Measurements from ENCODE around the gene FHAD1.

The FHAD1 gene

DNA sequence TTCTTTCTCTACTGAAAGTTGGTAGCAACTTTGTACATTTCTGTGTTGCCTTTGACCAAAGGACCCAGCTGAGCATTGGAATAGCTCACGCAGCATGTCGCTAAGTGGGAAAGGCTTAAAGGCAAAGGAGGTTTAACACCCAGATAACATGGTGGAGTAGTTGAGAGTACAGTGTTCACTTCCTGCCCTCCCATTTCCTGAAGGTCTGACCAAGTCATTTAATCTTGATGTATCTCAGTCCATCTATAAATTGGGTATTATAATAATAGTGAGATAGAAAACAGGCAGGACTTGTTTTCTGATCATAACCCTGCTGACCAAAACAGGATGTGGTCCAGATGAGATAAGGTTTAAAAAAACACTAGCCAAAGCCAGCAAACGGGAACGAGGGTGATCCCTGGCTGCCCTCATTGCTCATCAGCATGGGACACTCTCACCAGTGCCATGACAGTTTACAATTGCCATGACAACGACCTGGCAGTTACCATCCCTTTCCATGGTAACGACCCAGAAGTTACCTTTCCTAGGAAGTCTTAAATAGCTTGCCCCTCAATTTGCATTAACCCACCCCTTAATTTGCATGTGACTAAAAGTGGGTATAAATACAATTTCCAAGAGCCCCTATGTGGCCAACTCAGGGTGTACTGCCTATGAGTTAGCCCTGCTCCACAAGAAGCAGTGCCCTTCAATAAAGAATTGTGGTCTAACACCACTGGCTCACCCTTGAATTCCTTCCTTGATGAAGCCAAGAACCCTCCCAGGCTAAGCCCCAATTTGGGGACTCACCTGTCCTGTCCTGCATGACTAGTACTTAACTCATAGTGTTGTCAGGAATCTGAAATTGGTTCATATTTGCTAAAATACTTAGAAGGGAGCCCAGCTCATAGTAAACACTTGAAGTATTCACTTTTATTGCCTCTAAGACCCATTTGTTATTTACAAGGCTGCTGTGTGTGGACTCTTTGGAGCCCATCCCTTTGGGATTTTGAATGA lies 28.4 kb upstream of the FHAD1 start:
- TF ChIP-seq, protein P1, sequence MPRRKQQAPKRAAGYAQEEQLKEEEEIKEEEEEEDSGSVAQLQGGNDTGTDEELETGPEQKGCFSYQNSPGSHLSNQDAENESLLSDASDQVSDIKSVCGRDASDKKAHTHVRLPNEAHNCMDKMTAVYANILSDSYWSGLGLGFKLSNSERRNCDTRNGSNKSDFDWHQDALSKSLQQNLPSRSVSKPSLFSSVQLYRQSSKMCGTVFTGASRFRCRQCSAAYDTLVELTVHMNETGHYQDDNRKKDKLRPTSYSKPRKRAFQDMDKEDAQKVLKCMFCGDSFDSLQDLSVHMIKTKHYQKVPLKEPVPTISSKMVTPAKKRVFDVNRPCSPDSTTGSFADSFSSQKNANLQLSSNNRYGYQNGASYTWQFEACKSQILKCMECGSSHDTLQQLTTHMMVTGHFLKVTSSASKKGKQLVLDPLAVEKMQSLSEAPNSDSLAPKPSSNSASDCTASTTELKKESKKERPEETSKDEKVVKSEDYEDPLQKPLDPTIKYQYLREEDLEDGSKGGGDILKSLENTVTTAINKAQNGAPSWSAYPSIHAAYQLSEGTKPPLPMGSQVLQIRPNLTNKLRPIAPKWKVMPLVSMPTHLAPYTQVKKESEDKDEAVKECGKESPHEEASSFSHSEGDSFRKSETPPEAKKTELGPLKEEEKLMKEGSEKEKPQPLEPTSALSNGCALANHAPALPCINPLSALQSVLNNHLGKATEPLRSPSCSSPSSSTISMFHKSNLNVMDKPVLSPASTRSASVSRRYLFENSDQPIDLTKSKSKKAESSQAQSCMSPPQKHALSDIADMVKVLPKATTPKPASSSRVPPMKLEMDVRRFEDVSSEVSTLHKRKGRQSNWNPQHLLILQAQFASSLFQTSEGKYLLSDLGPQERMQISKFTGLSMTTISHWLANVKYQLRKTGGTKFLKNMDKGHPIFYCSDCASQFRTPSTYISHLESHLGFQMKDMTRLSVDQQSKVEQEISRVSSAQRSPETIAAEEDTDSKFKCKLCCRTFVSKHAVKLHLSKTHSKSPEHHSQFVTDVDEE (CRISPR knock-in tag; IDR thresholded peaks at IDR 0.05) = no peak
- TF ChIP-seq TCF4 (CRISPR knock-in tag; IDR thresholded peaks at IDR 0.05; ENCODE audit: borderline replicate concordance) = peak; percentile 17; the same call in 1 of the 2 replicates
- ATAC-seq = no peak; the same call in 1 of the 3 replicates

DNA sequence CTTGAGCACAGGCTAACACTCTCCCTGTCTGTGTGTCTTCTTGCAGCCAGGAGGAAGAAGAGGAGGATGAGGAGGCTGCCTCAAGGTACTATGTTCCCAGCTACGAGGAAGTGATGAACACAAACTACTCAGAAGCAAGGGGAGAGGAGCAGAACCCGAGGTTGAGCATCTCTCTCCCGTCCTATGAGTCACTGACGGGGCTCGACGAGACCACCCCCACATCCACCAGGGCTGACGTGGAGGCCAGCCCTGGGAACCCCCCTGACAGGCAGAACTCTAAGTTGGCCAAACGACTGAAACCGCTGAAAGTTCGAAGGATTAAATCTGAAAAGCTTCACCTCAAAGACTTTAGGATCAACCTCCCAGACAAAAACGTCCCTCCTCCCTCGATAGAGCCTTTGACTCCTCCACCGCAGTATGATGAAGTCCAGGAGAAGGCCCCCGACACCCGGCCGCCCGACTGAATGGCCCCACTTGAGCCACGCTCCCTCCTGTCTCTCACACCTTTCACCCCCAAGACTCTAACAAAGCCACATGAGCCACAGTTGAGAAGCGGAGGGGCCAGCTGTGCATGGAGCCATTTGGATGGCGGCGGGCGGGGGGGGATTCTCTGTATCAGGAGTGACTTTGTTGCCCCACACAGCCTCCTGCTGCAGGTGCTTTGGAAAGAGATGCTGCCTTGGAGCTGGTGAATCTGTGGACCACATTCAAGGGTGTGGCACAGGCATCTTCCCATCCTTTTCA lies 27.6 kb upstream of the FHAD1 start:
- no peak for ATAC-seq
- TF ChIP-seq TCF4 (CRISPR knock-in tag; IDR thresholded peaks at IDR 0.05; ENCODE audit: borderline replicate concordance) = no peak
- TF ChIP-seq, protein P2, sequence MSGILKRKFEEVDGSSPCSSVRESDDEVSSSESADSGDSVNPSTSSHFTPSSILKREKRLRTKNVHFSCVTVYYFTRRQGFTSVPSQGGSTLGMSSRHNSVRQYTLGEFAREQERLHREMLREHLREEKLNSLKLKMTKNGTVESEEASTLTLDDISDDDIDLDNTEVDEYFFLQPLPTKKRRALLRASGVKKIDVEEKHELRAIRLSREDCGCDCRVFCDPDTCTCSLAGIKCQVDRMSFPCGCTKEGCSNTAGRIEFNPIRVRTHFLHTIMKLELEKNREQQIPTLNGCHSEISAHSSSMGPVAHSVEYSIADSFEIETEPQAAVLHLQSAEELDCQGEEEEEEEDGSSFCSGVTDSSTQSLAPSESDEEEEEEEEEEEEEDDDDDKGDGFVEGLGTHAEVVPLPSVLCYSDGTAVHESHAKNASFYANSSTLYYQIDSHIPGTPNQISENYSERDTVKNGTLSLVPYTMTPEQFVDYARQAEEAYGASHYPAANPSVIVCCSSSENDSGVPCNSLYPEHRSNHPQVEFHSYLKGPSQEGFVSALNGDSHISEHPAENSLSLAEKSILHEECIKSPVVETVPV (CRISPR knock-in tag; IDR thresholded peaks at IDR 0.05) = no peak
- no peak for TF ChIP-seq ARNTL (CRISPR knock-in tag; IDR thresholded peaks at IDR 0.05; ENCODE audit: borderline replicate concordance, low read depth)
- no peak for TF ChIP-seq ESRRG (CRISPR knock-in tag; IDR thresholded peaks at IDR 0.05)
- TF ChIP-seq PPARA (CRISPR knock-in tag; IDR thresholded peaks at IDR 0.05; ENCODE audit: borderline replicate concordance) = no peak
- TF ChIP-seq CSDC2 (CRISPR knock-in tag; IDR thresholded peaks at IDR 0.05) = no peak
- no peak for TF ChIP-seq ZNF70 (CRISPR knock-in tag; IDR thresholded peaks at IDR 0.05)
- TF ChIP-seq PATZ1 (CRISPR knock-in tag; IDR thresholded peaks at IDR 0.05; ENCODE audit: borderline replicate concordance) = no peak
- TF ChIP-seq ZC3H10 (CRISPR knock-in tag; IDR thresholded peaks at IDR 0.05) = no peak
- no peak for TF ChIP-seq ZNF8 (CRISPR knock-in tag; IDR thresholded peaks at IDR 0.05)
- TF ChIP-seq ZFP30 (CRISPR knock-in tag; IDR thresholded peaks at IDR 0.05) = no peak
- TF ChIP-seq, protein P3, sequence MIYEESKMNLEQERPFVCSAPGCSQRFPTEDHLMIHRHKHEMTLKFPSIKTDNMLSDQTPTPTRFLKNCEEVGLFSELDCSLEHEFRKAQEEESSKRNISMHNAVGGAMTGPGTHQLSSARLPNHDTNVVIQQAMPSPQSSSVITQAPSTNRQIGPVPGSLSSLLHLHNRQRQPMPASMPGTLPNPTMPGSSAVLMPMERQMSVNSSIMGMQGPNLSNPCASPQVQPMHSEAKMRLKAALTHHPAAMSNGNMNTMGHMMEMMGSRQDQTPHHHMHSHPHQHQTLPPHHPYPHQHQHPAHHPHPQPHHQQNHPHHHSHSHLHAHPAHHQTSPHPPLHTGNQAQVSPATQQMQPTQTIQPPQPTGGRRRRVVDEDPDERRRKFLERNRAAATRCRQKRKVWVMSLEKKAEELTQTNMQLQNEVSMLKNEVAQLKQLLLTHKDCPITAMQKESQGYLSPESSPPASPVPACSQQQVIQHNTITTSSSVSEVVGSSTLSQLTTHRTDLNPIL (CRISPR knock-in tag; IDR thresholded peaks at IDR 0.05; ENCODE audit: low read depth) = no peak
- TF ChIP-seq TOX (CRISPR knock-in tag; IDR thresholded peaks at IDR 0.05; ENCODE audit: borderline replicate concordance) = no peak
- no peak for TF ChIP-seq SNAI2 (CRISPR knock-in tag; IDR thresholded peaks at IDR 0.05)
- no peak for TF ChIP-seq POU6F1 (CRISPR knock-in tag; IDR thresholded peaks at IDR 0.05; ENCODE audit: borderline replicate concordance, low read depth)
- TF ChIP-seq ZFP3 (CRISPR knock-in tag; IDR thresholded peaks at IDR 0.05) = no peak

- no peak for ATAC-seq
- TF ChIP-seq SNAI2 (CRISPR knock-in tag; IDR thresholded peaks at IDR 0.05) (no peak), ZFP3 (CRISPR knock-in tag; IDR thresholded peaks at IDR 0.05) (no peak), TCF4 (CRISPR knock-in tag; IDR thresholded peaks at IDR 0.05; ENCODE audit: borderline replicate concordance) (no peak), ARNTL (CRISPR knock-in tag; IDR thresholded peaks at IDR 0.05; ENCODE audit: borderline replicate concordance, low read depth) (no peak), RARB (CRISPR knock-in tag; IDR thresholded peaks at IDR 0.05) (no peak), TOX (CRISPR knock-in tag; IDR thresholded peaks at IDR 0.05; ENCODE audit: borderline replicate concordance) (no peak), OSR1 (CRISPR knock-in tag; IDR thresholded peaks at IDR 0.05) (no peak), BACH2 (CRISPR knock-in tag; IDR thresholded peaks at IDR 0.05; ENCODE audit: borderline replicate concordance) (no peak), ZC3H10 (CRISPR knock-in tag; IDR thresholded peaks at IDR 0.05) (no peak), ZNF565 (CRISPR knock-in tag; conservative IDR thresholded peaks at IDR 0.05; ENCODE audit: low read depth) (no peak)
- TF ChIP-seq, protein P1 (CRISPR knock-in tag; IDR thresholded peaks at IDR 0.05) = no peak
Observed at GRCh38 chr1:15220024-15220392, 27.0 kb upstream of the FHAD1 start.

Measured in SK-N-SH treated with all-trans-retinoic acid at 6 μM for 48 hours (cell line).